WTC11 (cell line): ENCODE results near the gene TCF20. TPM values are rescaled to one million over a fixed set of nuclear protein-coding genes. Genes with fewer than 3 reads are reported as not detected.

Experiments
- ATAC-seq: fragments of 200-7000 bp; cut with Tn5 transposase; 2 replicates; pipeline ENCODE4 v1.10.0; 2021; ENCODE audit warnings: mild to moderate bottlenecking, moderate library complexity
- CTCF ChIA-PET: fragments of 300-600 bp; sonication (Branson Sonifier 250); formaldehyde crosslinking; loops from one replicate; lab custom pipeline; 2021; ENCODE audit warnings: antibody characterized with exemption; lab: Charles Lee
- POLR2A ChIA-PET: fragments of 350-600 bp; sonication (Branson Sonifier 250); formaldehyde crosslinking; loops from one replicate; lab custom pipeline; 2021; ENCODE audit warnings: antibody characterized with exemption; lab: Charles Lee
- DNase-seq: peaks from one replicate; pipeline ENCODE4 v3.0.0; 2021; ENCODE audit warnings: low spot score
- H3K27ac Mint-ChIP-seq: 2 replicates; pipeline ENCODE4 v1.8.0; 2021; ENCODE audit warnings: mixed read lengths
- H3K27me3 Mint-ChIP-seq: 2 replicates; pipeline ENCODE4 v1.8.0; 2021; ENCODE audit warnings: low read depth, mild to moderate bottlenecking, moderate library complexity, mixed read lengths
- H3K36me3 Mint-ChIP-seq: 2 replicates; pipeline ENCODE4 v1.8.0; 2021; ENCODE audit warnings: mixed read lengths
- H3K4me1 Mint-ChIP-seq: 2 replicates; pipeline ENCODE4 v1.8.0; 2022; ENCODE audit warnings: mixed read lengths
- H3K4me3 Mint-ChIP-seq: 2 replicates; pipeline ENCODE4 v1.8.0; 2021; ENCODE audit warnings: mild to moderate bottlenecking, moderate library complexity, mixed read lengths
- H3K9me3 Mint-ChIP-seq: 2 replicates; pipeline ENCODE4 v1.8.0; 2021; ENCODE audit warnings: mixed read lengths
- ATF1 ChIP-seq: sonication (generic); formaldehyde crosslinking; IDR thresholded peaks from 2 replicates; pipeline ENCODE4 v1.8.1; 2023; ENCODE audit warnings: mild to moderate bottlenecking, moderate library complexity, missing genetic modification reagents
- FOXK1 ChIP-seq: sonication (generic); formaldehyde crosslinking; IDR thresholded peaks from 2 replicates; pipeline ENCODE4 v1.8.0; 2022; ENCODE audit warnings: mild to moderate bottlenecking, moderate library complexity, missing genetic modification reagents
- FOXP1 ChIP-seq: sonication (generic); formaldehyde crosslinking; IDR thresholded peaks from 2 replicates; pipeline ENCODE4 v1.8.0; 2022; ENCODE audit warnings: missing genetic modification reagents, mild to moderate bottlenecking, moderate library complexity, borderline replicate concordance
- IRF2 ChIP-seq: sonication (generic); formaldehyde crosslinking; IDR thresholded peaks from 2 replicates; pipeline ENCODE4 v1.8.0; 2022; ENCODE audit warnings: low read depth, missing genetic modification reagents, borderline replicate concordance
- JUN ChIP-seq: sonication (generic); formaldehyde crosslinking; IDR thresholded peaks from 2 replicates; pipeline ENCODE4 v1.8.0; 2023; ENCODE audit warnings: mild to moderate bottlenecking, missing genetic modification reagents
- NR1H2 ChIP-seq: sonication (generic); formaldehyde crosslinking; IDR thresholded peaks from 2 replicates; pipeline ENCODE4 v1.9.0; 2021; ENCODE audit warnings: mild to moderate bottlenecking, moderate library complexity, missing genetic modification reagents
- PRRX2 ChIP-seq: fragments of 250-450 bp; sonication (Bioruptor Pico); IDR thresholded peaks from 2 replicates; pipeline ENCODE4 v1.8.0; 2021; ENCODE audit warnings: mild to moderate bottlenecking
- SP1 ChIP-seq: sonication (generic); formaldehyde crosslinking; conservative IDR thresholded peaks from 2 replicates; pipeline ENCODE4 v1.8.1; 2022; ENCODE audit warnings: missing genetic modification reagents
- TCF7 ChIP-seq: sonication (generic); formaldehyde crosslinking; IDR thresholded peaks from 2 replicates; pipeline ENCODE4 v1.8.0; 2022; ENCODE audit warnings: mild to moderate bottlenecking, low read depth, missing genetic modification reagents, moderate library complexity
- ZNF138 ChIP-seq: sonication (generic); formaldehyde crosslinking; conservative IDR thresholded peaks from 2 replicates; pipeline ENCODE4 v1.8.1; 2022; ENCODE audit warnings: mild to moderate bottlenecking, moderate library complexity, missing genetic modification reagents
- ZNF423 ChIP-seq: fragments of 250-450 bp; sonication (Bioruptor Pico); IDR thresholded peaks from 2 replicates; pipeline ENCODE4 v2.1.2; 2022; ENCODE audit warnings: mild to moderate bottlenecking, moderate library complexity
- total RNA-seq: library from RNA; stranded (reverse); gene quantifications from 3 replicates; pipeline ENCODE4 v1.2.3, GENCODE V29; 2021
- TF ChIP-seq, protein P1 (sequence below): fragments of 250-450 bp; sonication (Bioruptor Pico); IDR thresholded peaks from 2 replicates; pipeline ENCODE4 v2.1.2; 2022; ENCODE audit warnings: mild to moderate bottlenecking, moderate library complexity
- TF ChIP-seq, protein P2 (sequence below): sonication (generic); formaldehyde crosslinking; IDR thresholded peaks from 2 replicates; pipeline ENCODE4 v1.8.0; 2023; ENCODE audit warnings: missing genetic modification reagents
- TF ChIP-seq, protein P3 (sequence below): sonication (generic); formaldehyde crosslinking; IDR thresholded peaks from 2 replicates; pipeline ENCODE4 v1.8.0; 2022; ENCODE audit warnings: missing genetic modification reagents
- TF ChIP-seq, protein P4 (sequence below): fragments of 250-450 bp; sonication (Bioruptor Pico); IDR thresholded peaks from 2 replicates; pipeline ENCODE4 v1.9.0; 2021; ENCODE audit warnings: mild to moderate bottlenecking
- TF ChIP-seq, protein P5 (sequence below): sonication (generic); formaldehyde crosslinking; IDR thresholded peaks from 2 replicates; pipeline ENCODE4 v1.8.1; 2022; ENCODE audit warnings: mild to moderate bottlenecking, moderate library complexity, missing genetic modification reagents
- TF ChIP-seq, protein P6 (sequence below): sonication (generic); formaldehyde crosslinking; IDR thresholded peaks from 2 replicates; pipeline ENCODE4 v1.8.1; 2023; ENCODE audit warnings: mild to moderate bottlenecking, missing genetic modification reagents, borderline replicate concordance

The TCF20 gene
- total RNA-seq, 1 experiment from 2014 or later = 77.0 TPM

DNA sequence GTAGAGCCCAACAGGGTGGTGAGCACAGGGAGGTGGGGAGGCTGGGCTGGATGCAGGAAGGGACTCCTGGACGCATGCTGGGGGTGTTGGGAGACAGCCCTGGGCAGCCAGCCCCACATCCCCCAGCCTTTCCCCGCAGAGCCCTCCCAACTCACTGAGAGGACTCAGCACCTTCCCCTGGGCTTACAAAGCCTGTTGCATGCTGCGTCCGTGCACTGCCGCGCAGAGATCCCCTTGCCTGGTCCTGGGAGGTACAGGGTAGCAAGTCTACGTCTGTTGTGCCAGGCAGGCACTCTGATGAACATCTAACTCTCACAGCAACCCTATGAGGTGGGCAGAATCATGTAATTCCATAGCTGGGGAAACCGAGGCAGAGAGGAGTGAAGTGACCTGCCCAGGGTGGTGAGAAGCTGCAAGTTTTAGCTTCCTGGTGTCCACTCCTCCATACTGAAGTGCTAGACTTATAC, 33.9 kb upstream of the TCF20 start:
- ATAC-seq = no peak
- POLR2A ChIA-PET = interaction anchor here (0.6 kb wide), 1 partner anchor 42 kb away, joined by 3 read pairs; no protein-coding TSS in a partner anchor
- Mint-ChIP-seq H3K27me3 (peaks cover 26% of the 10 kb centered on the region), H3K4me3 (peak overlapping the region; percentile 53), H3K36me3 (no peaks in the 10 kb centered on the region)
- TF ChIP-seq, protein P1, sequence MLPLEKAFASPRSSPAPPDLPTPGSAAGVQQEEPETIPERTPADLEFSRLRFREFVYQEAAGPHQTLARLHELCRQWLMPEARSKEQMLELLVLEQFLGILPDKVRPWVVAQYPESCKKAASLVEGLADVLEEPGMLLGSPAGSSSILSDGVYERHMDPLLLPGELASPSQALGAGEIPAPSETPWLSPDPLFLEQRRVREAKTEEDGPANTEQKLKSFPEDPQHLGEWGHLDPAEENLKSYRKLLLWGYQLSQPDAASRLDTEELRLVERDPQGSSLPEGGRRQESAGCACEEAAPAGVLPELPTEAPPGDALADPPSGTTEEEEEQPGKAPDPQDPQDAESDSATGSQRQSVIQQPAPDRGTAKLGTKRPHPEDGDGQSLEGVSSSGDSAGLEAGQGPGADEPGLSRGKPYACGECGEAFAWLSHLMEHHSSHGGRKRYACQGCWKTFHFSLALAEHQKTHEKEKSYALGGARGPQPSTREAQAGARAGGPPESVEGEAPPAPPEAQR (CRISPR knock-in tag) = no peak
- TF ChIP-seq, protein P2, sequence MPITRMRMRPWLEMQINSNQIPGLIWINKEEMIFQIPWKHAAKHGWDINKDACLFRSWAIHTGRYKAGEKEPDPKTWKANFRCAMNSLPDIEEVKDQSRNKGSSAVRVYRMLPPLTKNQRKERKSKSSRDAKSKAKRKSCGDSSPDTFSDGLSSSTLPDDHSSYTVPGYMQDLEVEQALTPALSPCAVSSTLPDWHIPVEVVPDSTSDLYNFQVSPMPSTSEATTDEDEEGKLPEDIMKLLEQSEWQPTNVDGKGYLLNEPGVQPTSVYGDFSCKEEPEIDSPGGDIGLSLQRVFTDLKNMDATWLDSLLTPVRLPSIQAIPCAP (CRISPR knock-in tag) = no peak
- TF ChIP-seq FOXK1 (CRISPR knock-in tag) (no peak), ATF1 (CRISPR knock-in tag) (no peak), IRF2 (CRISPR knock-in tag) (no peak), TCF7 (CRISPR knock-in tag) (no peak), ZNF423 (CRISPR knock-in tag) (no peak), ZNF138 (CRISPR knock-in tag) (no peak), SP1 (CRISPR knock-in tag) (no peak), FOXP1 (no peak), PRRX2 (no peak), JUN (CRISPR knock-in tag) (no peak), NR1H2 (no peak)
- TF ChIP-seq, protein P3, sequence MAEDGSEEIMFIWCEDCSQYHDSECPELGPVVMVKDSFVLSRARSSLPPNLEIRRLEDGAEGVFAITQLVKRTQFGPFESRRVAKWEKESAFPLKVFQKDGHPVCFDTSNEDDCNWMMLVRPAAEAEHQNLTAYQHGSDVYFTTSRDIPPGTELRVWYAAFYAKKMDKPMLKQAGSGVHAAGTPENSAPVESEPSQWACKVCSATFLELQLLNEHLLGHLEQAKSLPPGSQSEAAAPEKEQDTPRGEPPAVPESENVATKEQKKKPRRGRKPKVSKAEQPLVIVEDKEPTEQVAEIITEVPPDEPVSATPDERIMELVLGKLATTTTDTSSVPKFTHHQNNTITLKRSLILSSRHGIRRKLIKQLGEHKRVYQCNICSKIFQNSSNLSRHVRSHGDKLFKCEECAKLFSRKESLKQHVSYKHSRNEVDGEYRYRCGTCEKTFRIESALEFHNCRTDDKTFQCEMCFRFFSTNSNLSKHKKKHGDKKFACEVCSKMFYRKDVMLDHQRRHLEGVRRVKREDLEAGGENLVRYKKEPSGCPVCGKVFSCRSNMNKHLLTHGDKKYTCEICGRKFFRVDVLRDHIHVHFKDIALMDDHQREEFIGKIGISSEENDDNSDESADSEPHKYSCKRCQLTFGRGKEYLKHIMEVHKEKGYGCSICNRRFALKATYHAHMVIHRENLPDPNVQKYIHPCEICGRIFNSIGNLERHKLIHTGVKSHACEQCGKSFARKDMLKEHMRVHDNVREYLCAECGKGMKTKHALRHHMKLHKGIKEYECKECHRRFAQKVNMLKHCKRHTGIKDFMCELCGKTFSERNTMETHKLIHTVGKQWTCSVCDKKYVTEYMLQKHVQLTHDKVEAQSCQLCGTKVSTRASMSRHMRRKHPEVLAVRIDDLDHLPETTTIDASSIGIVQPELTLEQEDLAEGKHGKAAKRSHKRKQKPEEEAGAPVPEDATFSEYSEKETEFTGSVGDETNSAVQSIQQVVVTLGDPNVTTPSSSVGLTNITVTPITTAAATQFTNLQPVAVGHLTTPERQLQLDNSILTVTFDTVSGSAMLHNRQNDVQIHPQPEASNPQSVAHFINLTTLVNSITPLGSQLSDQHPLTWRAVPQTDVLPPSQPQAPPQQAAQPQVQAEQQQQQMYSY (CRISPR knock-in tag) = no peak
- TF ChIP-seq, protein P4, sequence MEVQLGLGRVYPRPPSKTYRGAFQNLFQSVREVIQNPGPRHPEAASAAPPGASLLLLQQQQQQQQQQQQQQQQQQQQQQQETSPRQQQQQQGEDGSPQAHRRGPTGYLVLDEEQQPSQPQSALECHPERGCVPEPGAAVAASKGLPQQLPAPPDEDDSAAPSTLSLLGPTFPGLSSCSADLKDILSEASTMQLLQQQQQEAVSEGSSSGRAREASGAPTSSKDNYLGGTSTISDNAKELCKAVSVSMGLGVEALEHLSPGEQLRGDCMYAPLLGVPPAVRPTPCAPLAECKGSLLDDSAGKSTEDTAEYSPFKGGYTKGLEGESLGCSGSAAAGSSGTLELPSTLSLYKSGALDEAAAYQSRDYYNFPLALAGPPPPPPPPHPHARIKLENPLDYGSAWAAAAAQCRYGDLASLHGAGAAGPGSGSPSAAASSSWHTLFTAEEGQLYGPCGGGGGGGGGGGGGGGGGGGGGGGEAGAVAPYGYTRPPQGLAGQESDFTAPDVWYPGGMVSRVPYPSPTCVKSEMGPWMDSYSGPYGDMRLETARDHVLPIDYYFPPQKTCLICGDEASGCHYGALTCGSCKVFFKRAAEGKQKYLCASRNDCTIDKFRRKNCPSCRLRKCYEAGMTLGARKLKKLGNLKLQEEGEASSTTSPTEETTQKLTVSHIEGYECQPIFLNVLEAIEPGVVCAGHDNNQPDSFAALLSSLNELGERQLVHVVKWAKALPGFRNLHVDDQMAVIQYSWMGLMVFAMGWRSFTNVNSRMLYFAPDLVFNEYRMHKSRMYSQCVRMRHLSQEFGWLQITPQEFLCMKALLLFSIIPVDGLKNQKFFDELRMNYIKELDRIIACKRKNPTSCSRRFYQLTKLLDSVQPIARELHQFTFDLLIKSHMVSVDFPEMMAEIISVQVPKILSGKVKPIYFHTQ = no peak
- TF ChIP-seq, protein P5, sequence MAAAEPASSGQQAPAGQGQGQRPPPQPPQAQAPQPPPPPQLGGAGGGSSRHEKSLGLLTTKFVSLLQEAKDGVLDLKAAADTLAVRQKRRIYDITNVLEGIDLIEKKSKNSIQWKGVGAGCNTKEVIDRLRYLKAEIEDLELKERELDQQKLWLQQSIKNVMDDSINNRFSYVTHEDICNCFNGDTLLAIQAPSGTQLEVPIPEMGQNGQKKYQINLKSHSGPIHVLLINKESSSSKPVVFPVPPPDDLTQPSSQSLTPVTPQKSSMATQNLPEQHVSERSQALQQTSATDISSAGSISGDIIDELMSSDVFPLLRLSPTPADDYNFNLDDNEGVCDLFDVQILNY (CRISPR knock-in tag) = no peak
- TF ChIP-seq, protein P6, sequence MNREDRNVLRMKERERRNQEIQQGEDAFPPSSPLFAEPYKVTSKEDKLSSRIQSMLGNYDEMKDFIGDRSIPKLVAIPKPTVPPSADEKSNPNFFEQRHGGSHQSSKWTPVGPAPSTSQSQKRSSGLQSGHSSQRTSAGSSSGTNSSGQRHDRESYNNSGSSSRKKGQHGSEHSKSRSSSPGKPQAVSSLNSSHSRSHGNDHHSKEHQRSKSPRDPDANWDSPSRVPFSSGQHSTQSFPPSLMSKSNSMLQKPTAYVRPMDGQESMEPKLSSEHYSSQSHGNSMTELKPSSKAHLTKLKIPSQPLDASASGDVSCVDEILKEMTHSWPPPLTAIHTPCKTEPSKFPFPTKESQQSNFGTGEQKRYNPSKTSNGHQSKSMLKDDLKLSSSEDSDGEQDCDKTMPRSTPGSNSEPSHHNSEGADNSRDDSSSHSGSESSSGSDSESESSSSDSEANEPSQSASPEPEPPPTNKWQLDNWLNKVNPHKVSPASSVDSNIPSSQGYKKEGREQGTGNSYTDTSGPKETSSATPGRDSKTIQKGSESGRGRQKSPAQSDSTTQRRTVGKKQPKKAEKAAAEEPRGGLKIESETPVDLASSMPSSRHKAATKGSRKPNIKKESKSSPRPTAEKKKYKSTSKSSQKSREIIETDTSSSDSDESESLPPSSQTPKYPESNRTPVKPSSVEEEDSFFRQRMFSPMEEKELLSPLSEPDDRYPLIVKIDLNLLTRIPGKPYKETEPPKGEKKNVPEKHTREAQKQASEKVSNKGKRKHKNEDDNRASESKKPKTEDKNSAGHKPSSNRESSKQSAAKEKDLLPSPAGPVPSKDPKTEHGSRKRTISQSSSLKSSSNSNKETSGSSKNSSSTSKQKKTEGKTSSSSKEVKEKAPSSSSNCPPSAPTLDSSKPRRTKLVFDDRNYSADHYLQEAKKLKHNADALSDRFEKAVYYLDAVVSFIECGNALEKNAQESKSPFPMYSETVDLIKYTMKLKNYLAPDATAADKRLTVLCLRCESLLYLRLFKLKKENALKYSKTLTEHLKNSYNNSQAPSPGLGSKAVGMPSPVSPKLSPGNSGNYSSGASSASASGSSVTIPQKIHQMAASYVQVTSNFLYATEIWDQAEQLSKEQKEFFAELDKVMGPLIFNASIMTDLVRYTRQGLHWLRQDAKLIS = no peak
- TF ChIP-seq, all 79 proteins: peak for 0
- CTCF ChIA-PET = interaction anchor here (0.6 to 2.7 kb wide), 8 partner anchors 9 to 187 kb away, joined by 3 to 29 read pairs (median 6); no protein-coding TSS in a partner anchor
- DNase-seq = no peak
- H3K9me3 Mint-ChIP-seq = no peaks in the 10 kb centered on the region
- no peak overlapping the region for H3K27ac Mint-ChIP-seq
- peaks cover 51% of the 10 kb centered on the region for H3K4me1 Mint-ChIP-seq
